ENCODE data around the gene PSME3IP1. TPM values are rescaled to one million over a fixed set of nuclear protein-coding genes. Genes with fewer than 3 reads are reported as not detected.
"Not testable (repeated sequence)": the region's sequence is repeated elsewhere in the genome, so short reads cannot be mapped to it uniquely, and the experiment has no call there.

PSME3IP1 gene
- total RNA-seq, 4 donors from 2014 or later = 95.7 to 185 (median 120) TPM

DNA sequence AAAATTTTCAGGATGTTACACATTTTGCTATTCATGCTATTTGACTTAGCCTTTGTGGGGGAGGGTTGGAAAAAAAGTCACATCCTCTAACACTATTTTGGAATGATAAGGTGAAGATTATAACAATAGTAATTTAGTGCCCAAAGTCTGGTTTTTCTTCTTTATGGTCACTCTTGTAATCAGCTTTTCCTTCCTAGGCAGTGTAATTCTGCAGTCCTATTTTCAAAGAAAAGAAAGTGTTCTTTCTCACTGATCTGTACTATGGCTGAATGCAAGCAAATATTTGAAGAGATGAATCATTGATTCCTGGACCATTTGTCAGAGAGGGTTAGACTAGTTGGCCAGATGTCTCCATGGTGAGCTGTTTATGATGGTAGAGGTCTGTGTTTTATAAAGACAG lies 8.7 kb upstream of the PSME3IP1 start:
- no peak for DNase-seq

DNA sequence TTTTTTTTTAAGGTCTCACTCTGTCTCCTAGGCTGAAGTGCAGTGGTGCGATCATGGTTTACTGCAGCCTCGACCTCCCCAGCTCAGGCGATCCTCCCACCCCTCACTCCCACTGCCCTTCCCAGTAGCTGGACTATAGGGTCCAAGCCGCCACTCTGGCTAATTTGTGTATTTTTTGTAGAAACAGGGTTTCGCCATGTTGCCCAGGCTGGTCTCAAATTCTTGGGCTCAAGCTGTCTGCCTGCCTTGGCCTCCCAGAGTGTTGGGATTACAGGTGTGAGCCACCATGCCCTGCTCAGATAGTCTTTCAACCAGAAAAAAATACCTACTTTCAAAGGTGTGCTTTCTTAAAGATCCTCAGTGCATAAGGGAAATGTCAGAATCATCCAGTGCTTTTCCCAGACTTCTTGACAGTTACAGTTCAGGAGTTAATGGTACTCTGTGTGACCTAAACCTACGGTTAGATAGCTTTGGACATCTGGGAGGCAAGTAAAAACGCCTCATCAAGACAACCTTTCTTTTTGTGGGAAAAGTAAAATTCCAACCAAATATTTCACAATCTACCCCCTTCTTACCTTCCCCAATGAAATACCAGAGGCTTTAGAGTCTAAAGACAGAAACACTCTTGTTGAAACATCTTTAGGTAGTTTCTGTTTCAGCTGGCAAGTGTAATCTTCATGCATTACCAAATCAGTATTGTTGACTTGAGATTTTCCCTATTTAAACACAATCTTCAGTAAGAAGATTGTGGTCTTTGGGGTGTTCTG lies 7.1 kb upstream of the PSME3IP1 start:
- no peaks in the 10 kb centered on the region for H3K27me3 ChIP-seq
- DNase-seq = no peak
- in situ Hi-C loops (cut with MboI; ENCODE audit: low pct_ligation_motif_present in 1 of 4, low pct_unique_long_range_greater_than_20kb in 1 of 4, low sequenced_read_pairs in 3 of 4) (no loop called here), intact Hi-C loops (cut with DNase I; ENCODE audit: low total_unique reads) (no loop called here)
- no peaks in the 10 kb centered on the region for H3K36me3 ChIP-seq
- no peaks in the 10 kb centered on the region for H3K9me3 ChIP-seq
- H3K4me1 ChIP-seq = peaks cover 0 to 70% (median 34%) of the 10 kb centered on the region in 4 donors
- TF ChIP-seq, protein P1, sequence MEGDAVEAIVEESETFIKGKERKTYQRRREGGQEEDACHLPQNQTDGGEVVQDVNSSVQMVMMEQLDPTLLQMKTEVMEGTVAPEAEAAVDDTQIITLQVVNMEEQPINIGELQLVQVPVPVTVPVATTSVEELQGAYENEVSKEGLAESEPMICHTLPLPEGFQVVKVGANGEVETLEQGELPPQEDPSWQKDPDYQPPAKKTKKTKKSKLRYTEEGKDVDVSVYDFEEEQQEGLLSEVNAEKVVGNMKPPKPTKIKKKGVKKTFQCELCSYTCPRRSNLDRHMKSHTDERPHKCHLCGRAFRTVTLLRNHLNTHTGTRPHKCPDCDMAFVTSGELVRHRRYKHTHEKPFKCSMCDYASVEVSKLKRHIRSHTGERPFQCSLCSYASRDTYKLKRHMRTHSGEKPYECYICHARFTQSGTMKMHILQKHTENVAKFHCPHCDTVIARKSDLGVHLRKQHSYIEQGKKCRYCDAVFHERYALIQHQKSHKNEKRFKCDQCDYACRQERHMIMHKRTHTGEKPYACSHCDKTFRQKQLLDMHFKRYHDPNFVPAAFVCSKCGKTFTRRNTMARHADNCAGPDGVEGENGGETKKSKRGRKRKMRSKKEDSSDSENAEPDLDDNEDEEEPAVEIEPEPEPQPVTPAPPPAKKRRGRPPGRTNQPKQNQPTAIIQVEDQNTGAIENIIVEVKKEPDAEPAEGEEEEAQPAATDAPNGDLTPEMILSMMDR (IDR thresholded peaks at IDR 0.05) = no peak
- TF ChIP-seq POLR2AphosphoS5 (IDR thresholded peaks at IDR 0.05) (no peak), EP300 (IDR thresholded peaks at IDR 0.05; ENCODE audit: low read depth) (no peak)
- H3K4me3 ChIP-seq = no peak overlapping the region
- H3K27ac ChIP-seq = peak overlapping the region in 1 of 4 donors; percentile 61
- WGBS, 2 donors (ENCODE audit: low coverage in 1 of 2) = 88 to 93% methylated on average over 3 to 7 of the region's 7 CpGs

More for the DNA sequence above, 8.7 kb upstream of the PSME3IP1 start:
- in situ Hi-C loops (cut with MboI; ENCODE audit: low pct_ligation_motif_present in 1 of 4, low pct_unique_long_range_greater_than_20kb in 1 of 4, low sequenced_read_pairs in 3 of 4) (no loop called here), intact Hi-C loops (cut with DNase I; ENCODE audit: low total_unique reads) (no loop called here)
- peak overlapping the region; percentile 14 to 61 (median 50) for H3K27ac ChIP-seq
- no peak overlapping the region for H3K4me3 ChIP-seq
- no peaks in the 10 kb centered on the region for H3K9me3 ChIP-seq
- no peaks in the 10 kb centered on the region for H3K36me3 ChIP-seq
- TF ChIP-seq POLR2AphosphoS5 (IDR thresholded peaks at IDR 0.05) = peak in 1 of 3 donors; percentile 29
- TF ChIP-seq POLR2A (IDR thresholded peaks at IDR 0.05) = no peak
- TF ChIP-seq, protein P1 (IDR thresholded peaks at IDR 0.05) = no peak
- no peak for TF ChIP-seq EP300 (IDR thresholded peaks at IDR 0.05; ENCODE audit: low read depth)
- H3K27me3 ChIP-seq = no peaks in the 10 kb centered on the region
- peaks cover 0 to 57% (median 26%) of the 10 kb centered on the region in 4 donors for H3K4me1 ChIP-seq

DNA sequence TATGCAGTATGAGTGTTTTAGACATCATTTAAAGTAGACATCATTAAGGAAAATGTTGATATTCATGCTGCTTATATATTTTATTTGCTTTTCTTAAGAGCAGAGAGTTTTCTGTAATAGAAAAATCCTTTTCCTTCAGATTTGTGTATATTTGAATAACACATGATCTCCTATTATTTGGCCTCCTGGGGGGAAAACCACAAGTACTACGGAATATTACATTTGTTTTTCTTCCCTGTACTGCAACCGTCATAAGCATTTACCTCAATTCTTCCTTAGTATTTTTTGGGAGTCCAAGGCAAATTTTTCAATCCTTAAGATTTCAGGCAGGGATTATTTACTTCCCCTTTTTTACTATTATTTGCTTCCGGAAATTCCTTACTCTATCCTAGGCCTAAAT lies 6.3 kb upstream of the PSME3IP1 start:
- no peak for DNase-seq
- no peak for TF ChIP-seq POLR2AphosphoS5 (IDR thresholded peaks at IDR 0.05)
- WGBS, 2 donors (ENCODE audit: low coverage in 1 of 2) = 84 to 90% methylated on average over 3 of the region's 3 CpGs
- Histone ChIP-seq H3K4me1 (peaks cover 0 to 78% (median 40%) of the 10 kb centered on the region in 4 donors), H3K27me3 (no peaks in the 10 kb centered on the region), H3K9me3 (no peaks in the 10 kb centered on the region), H3K36me3 (no peaks in the 10 kb centered on the region), H3K27ac (no peak overlapping the region), H3K4me3 (no peak overlapping the region)
- intact Hi-C loops (cut with DNase I; ENCODE audit: low total_unique reads) (no loop called here), in situ Hi-C loops (cut with MboI; ENCODE audit: low pct_ligation_motif_present in 1 of 4, low pct_unique_long_range_greater_than_20kb in 1 of 4, low sequenced_read_pairs in 3 of 4) (no loop called here)

DNA sequence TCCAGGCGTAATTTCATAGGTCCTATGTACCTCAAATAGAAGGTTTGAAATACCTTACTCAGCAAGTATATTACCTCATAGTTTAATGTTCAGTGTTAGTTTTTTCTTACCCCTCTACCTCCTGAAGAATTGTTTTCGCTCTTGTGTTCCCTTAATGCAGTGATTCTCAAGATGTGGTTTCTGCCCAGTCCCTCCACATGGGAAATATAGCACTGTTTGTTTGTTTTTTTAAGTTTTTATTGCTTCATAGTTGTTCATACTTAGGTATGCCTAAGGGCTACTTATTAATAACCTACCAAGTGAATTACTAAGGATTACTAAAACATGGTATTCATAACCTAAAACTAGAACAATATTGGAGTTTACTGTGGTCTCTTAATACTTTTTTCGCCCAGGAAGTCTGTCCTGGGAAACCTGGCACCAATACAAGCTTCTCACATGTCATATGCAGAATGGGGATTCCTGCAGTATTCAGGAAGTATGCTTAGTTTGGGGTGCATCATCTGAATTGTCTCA lies 5.3 kb upstream of the PSME3IP1 start:
- intact Hi-C loops (cut with DNase I; ENCODE audit: low total_unique reads) (no loop called here), in situ Hi-C loops (cut with MboI; ENCODE audit: low pct_ligation_motif_present in 1 of 4, low pct_unique_long_range_greater_than_20kb in 1 of 4, low sequenced_read_pairs in 3 of 4) (no loop called here)
- TF ChIP-seq EP300 (IDR thresholded peaks at IDR 0.05; ENCODE audit: low read depth) = no peak
- H3K9me3 ChIP-seq = no peaks in the 10 kb centered on the region
- no peaks in the 10 kb centered on the region for H3K36me3 ChIP-seq
- no peak overlapping the region for H3K4me3 ChIP-seq
- 72 to 78% methylated on average over 3 of the region's 3 CpGs for WGBS, 2 donors (ENCODE audit: low coverage in 1 of 2)
- peaks cover 0 to 71% (median 37%) of the 10 kb centered on the region in 4 donors for H3K4me1 ChIP-seq
- H3K27ac ChIP-seq = peak overlapping the region in 2 of 4 donors; percentile 3 to 19
- no peak for DNase-seq
- H3K27me3 ChIP-seq = no peaks in the 10 kb centered on the region

DNA sequence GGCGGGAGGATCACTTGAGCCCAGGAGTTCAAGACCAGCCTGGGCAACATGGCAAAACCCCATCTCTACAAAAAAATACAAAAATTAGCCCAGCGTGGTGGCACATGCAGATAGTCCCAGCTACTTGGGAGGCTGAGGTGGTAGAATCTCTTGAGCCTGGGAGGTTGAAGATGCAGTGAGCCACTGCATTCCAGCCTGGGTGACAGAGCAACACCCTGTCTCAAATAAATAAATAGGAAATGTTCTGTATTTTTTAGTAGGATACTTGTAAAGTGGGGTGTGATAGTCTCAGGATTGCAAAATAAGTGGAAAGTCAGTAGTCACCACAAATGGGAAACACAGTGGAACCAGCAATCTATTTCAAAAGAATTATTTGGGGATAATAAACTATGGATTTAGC lies 4.3 kb upstream of the PSME3IP1 start:
- H3K36me3 ChIP-seq = no peaks in the 10 kb centered on the region
- H3K9me3 ChIP-seq = no peaks in the 10 kb centered on the region
- no peaks in the 10 kb centered on the region for H3K27me3 ChIP-seq
- peaks cover 0 to 69% (median 36%) of the 10 kb centered on the region in 4 donors for H3K4me1 ChIP-seq
- in situ Hi-C loops (cut with MboI; ENCODE audit: low pct_ligation_motif_present in 1 of 4, low pct_unique_long_range_greater_than_20kb in 1 of 4, low sequenced_read_pairs in 3 of 4) = no loop called here
- H3K27ac ChIP-seq = no peak overlapping the region
- no peak overlapping the region for H3K4me3 ChIP-seq
- intact Hi-C loops (cut with DNase I; ENCODE audit: low total_unique reads) = no loop called here
- TF ChIP-seq, protein P1 (IDR thresholded peaks at IDR 0.05) = no peak
- TF ChIP-seq EP300 (IDR thresholded peaks at IDR 0.05; ENCODE audit: low read depth) (no peak), POLR2AphosphoS5 (IDR thresholded peaks at IDR 0.05) (no peak), POLR2A (IDR thresholded peaks at IDR 0.05) (no peak)
- DNase-seq = no peak
- WGBS, 2 donors (ENCODE audit: low coverage in 1 of 2) = 97% methylated on average over 2 of the region's 2 CpGs; no CpG with 5 or more reads in 1 of the 2 donors

DNA sequence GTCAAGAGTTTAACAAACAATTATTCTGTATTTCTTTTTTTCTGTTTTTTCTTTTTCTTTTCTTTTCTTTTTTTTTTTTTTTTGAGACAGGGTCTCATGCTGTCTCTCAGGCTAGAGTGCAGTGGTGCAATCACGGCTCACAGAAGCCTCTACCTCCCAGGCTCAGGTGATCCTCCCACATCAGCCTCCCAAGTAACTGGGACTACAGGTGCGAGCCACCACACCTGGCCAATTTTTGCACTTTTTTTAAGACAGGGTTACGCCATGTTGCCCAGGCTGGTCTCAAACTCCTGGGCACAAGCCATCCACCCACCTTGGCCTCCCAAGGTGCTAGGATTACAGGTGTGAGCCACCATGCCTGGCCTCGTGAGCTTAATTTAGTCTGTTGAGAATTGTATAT lies 3.7 kb upstream of the PSME3IP1 start:
- H3K4me1 ChIP-seq = peaks cover 5 to 73% (median 40%) of the 10 kb centered on the region in 4 donors
- H3K9me3 ChIP-seq; H3K36me3 ChIP-seq; DNase-seq; H3K27ac ChIP-seq; H3K4me3 ChIP-seq; in situ Hi-C loops (cut with MboI; ENCODE audit: low pct_ligation_motif_present in 1 of 4, low pct_unique_long_range_greater_than_20kb in 1 of 4, low sequenced_read_pairs in 3 of 4); intact Hi-C loops (cut with DNase I; ENCODE audit: low total_unique reads); H3K27me3 ChIP-seq: not testable (repeated sequence)
- 93 to 96% methylated on average over 2 to 3 of the region's 4 CpGs for WGBS, 2 donors (ENCODE audit: low coverage in 1 of 2)
